Mesendoderm (in vitro differentiated cells): ENCODE measurements around the gene CHST12.
A peak's percentile ranks its signal among the peaks of the same experiment; 100 is the strongest.

Experiments used
- DNase-seq: peaks from one replicate; pipeline ENCODE4 v3.0.0; 2013
- H2AK5ac ChIP-seq: 2 replicates; pipeline ENCODE4 v1.6.1; 2013; ENCODE audit warnings: low read length, inconsistent platforms
- H2BK120ac ChIP-seq: 2 replicates; pipeline ENCODE4 v1.6.1; 2013; ENCODE audit warnings: low read depth, mild to moderate bottlenecking, low read length, moderate library complexity, mixed read lengths
- H2BK15ac ChIP-seq: replicated peaks from 2 replicates; pipeline ENCODE4 v1.6.1; 2013; ENCODE audit warnings: low read depth, mild to moderate bottlenecking, moderate library complexity
- H2BK5ac ChIP-seq: 2 replicates; pipeline ENCODE4 v1.6.1; 2013; ENCODE audit warnings: low read length, inconsistent platforms
- H3K18ac ChIP-seq: 2 replicates; pipeline ENCODE4 v1.6.1; 2013; ENCODE audit warnings: mild to moderate bottlenecking, low read length, mixed read lengths
- H3K23ac ChIP-seq: one replicate; pipeline ENCODE4 v1.6.1; 2013; ENCODE audit warnings: low read length
- H3K27ac ChIP-seq: 2 replicates; pipeline ENCODE4 v1.5.1; 2013; ENCODE audit warnings: low read depth, mild to moderate bottlenecking, inconsistent platforms, low read length, moderate library complexity
- H3K27me3 ChIP-seq: 2 replicates; pipeline ENCODE4 v1.6.1; 2013; ENCODE audit warnings: low read length, control low read depth, mild to moderate bottlenecking, inconsistent platforms; ENCODE audit not compliant: insufficient read depth, poor library complexity
- H3K36me3 ChIP-seq: 2 replicates; pipeline ENCODE4 v1.6.1; 2013; ENCODE audit warnings: low read length, inconsistent platforms; ENCODE audit not compliant: control insufficient read depth, insufficient read depth
- H3K4ac ChIP-seq: one replicate; pipeline ENCODE4 v1.6.1; 2013; ENCODE audit warnings: low read depth, mild to moderate bottlenecking, low read length, moderate library complexity
- H3K4me1 ChIP-seq: 2 replicates; pipeline ENCODE4 v1.6.1; 2013; ENCODE audit warnings: low read depth, low read length, inconsistent platforms; ENCODE audit not compliant: control insufficient read depth
- H3K4me2 ChIP-seq: 2 replicates; pipeline ENCODE4 v1.6.1; 2013; ENCODE audit warnings: low read length
- H3K4me3 ChIP-seq: 2 replicates; pipeline ENCODE4 v1.5.1; 2013; ENCODE audit warnings: mild to moderate bottlenecking, low read length
- H3K56ac ChIP-seq: one replicate; pipeline ENCODE4 v1.6.1; 2013; ENCODE audit warnings: low read length
- H3K79me1 ChIP-seq: 2 replicates; pipeline ENCODE4 v1.6.1; 2013; ENCODE audit warnings: low read length, inconsistent platforms
- H3K79me2 ChIP-seq: 2 replicates; pipeline ENCODE4 v1.6.1; 2013; ENCODE audit warnings: mild to moderate bottlenecking, low read length; ENCODE audit not compliant: control insufficient read depth, insufficient read depth
- H3K9ac ChIP-seq: 2 replicates; pipeline ENCODE4 v1.6.1; 2013; ENCODE audit warnings: low read length, inconsistent platforms
- H4K5ac ChIP-seq: one replicate; pipeline ENCODE4 v1.6.1; 2013; ENCODE audit warnings: low read length
- H4K8ac ChIP-seq: one replicate; pipeline ENCODE4 v1.6.1; 2013; ENCODE audit warnings: low read depth, mild to moderate bottlenecking, control low read depth, low read length, moderate library complexity
- WGBS: extraction: QIAGEN DNeasy Blood & Tissue Kit; methylation state at CpG from one replicate; pipeline ENCODE4 v1.1.7; 2013; ENCODE audit warnings: low lambda C conversion rate, missing lambda C conversion rate; ENCODE audit not compliant: insufficient coverage; ENCODE audit errors: extremely low coverage; 5-methylcytosine and 5-hydroxymethylcytosine counted together

CHST12 gene

GRCh38 chr7:2431260-2431867, 28.0 kb downstream of the CHST12 start:
- H3K79me1 ChIP-seq = peaks cover 2% of the 10 kb centered on the region
- no peak overlapping the region for H2BK15ac ChIP-seq
- H3K27me3 ChIP-seq = no peaks in the 10 kb centered on the region
- H3K4me3 ChIP-seq = no peak overlapping the region
- peaks cover 3% of the 10 kb centered on the region for H3K36me3 ChIP-seq
- no peak overlapping the region for H4K5ac ChIP-seq
- H3K23ac ChIP-seq = no peak overlapping the region
- H2BK5ac ChIP-seq = no peak overlapping the region
- no peaks in the 10 kb centered on the region for H3K79me2 ChIP-seq
- no peaks in the 10 kb centered on the region for H3K4me1 ChIP-seq
- H4K8ac ChIP-seq = no peak overlapping the region
- DNase-seq = peak; percentile 57
- no CpG with 5 or more reads among the region's 3 CpGs for WGBS
- H3K9ac ChIP-seq = no peak overlapping the region
- no peak overlapping the region for H3K18ac ChIP-seq
- H3K4ac ChIP-seq = no peak overlapping the region
- no peak overlapping the region for H3K56ac ChIP-seq
- no peak overlapping the region for H3K27ac ChIP-seq
- no peak overlapping the region for H2BK120ac ChIP-seq
- H3K4me2 ChIP-seq = no peak overlapping the region
- no peak overlapping the region for H2AK5ac ChIP-seq

DNA sequence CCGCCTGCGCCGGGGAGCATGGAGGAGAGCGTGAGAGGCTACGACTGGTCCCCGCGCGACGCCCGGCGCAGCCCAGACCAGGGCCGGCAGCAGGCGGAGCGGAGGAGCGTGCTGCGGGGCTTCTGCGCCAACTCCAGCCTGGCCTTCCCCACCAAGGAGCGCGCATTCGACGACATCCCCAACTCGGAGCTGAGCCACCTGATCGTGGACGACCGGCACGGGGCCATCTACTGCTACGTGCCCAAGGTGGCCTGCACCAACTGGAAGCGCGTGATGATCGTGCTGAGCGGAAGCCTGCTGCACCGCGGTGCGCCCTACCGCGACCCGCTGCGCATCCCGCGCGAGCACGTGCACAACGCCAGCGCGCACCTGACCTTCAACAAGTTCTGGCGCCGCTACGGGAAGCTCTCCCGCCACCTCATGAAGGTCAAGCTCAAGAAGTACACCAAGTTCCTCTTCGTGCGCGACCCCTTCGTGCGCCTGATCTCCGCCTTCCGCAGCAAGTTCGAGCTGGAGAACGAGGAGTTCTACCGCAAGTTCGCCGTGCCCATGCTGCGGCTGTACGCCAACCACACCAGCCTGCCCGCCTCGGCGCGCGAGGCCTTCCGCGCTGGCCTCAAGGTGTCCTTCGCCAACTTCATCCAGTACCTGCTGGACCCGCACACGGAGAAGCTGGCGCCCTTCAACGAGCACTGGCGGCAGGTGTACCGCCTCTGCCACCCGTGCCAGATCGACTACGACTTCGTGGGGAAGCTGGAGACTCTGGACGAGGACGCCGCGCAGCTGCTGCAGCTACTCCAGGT, 29.7 kb downstream of the CHST12 start:
- Histone ChIP-seq H3K4me2 (no peak overlapping the region), H3K79me2 (no peaks in the 10 kb centered on the region), H2BK120ac (no peak overlapping the region), H3K4me1 (no peaks in the 10 kb centered on the region), H3K79me1 (peaks cover 2% of the 10 kb centered on the region), H2BK15ac (no peak overlapping the region), H3K56ac (no peak overlapping the region), H2BK5ac (no peak overlapping the region), H4K8ac (no peak overlapping the region), H3K27me3 (no peaks in the 10 kb centered on the region), H4K5ac (no peak overlapping the region), H2AK5ac (no peak overlapping the region), H3K4ac (no peak overlapping the region), H3K9ac (no peak overlapping the region), H3K36me3 (peaks cover 3% of the 10 kb centered on the region), H3K4me3 (no peak overlapping the region), H3K23ac (no peak overlapping the region), H3K27ac (no peak overlapping the region), H3K18ac (no peak overlapping the region)
- no peak for DNase-seq
- no CpG with 5 or more reads among the region's 85 CpGs for WGBS

DNA sequence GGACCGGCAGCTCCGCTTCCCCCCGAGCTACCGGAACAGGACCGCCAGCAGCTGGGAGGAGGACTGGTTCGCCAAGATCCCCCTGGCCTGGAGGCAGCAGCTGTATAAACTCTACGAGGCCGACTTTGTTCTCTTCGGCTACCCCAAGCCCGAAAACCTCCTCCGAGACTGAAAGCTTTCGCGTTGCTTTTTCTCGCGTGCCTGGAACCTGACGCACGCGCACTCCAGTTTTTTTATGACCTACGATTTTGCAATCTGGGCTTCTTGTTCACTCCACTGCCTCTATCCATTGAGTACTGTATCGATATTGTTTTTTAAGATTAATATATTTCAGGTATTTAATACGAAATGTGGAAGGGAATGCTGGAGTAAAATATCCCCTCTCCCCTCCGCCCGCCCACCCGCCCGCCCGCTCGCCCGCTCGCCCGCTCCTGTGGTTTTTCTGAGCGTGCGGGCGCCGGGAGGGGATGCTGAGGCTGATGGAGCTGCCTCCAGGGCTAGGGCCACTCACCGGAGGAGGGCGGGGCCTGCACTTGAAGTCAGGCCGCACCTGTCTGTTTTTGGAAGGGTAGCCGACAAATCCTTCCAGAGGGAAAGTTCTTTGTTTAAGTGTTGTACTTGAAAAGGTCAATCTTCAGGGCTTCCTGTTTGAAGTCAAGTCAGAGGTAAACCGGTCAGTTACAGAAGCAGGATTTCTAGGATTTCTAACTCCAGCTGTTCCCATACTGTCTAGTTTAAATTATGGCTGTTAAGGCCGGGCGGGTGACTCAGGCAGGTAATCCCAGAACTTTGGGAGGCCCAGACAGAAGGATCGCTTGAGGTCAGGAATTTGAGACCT, 30.5 kb downstream of the CHST12 start:
- Histone ChIP-seq H4K5ac (no peak overlapping the region), H3K9ac (no peak overlapping the region), H4K8ac (no peak overlapping the region), H3K27ac (no peak overlapping the region), H3K36me3 (peaks cover 3% of the 10 kb centered on the region), H3K27me3 (no peaks in the 10 kb centered on the region), H2BK120ac (no peak overlapping the region), H2BK15ac (no peak overlapping the region), H3K4me2 (no peak overlapping the region), H3K79me1 (peaks cover 2% of the 10 kb centered on the region), H3K4ac (no peak overlapping the region), H3K4me3 (no peak overlapping the region), H2BK5ac (no peak overlapping the region), H3K56ac (no peak overlapping the region), H3K23ac (no peak overlapping the region), H3K18ac (no peak overlapping the region), H3K79me2 (no peaks in the 10 kb centered on the region), H2AK5ac (no peak overlapping the region), H3K4me1 (no peaks in the 10 kb centered on the region)
- WGBS = no CpG with 5 or more reads among the region's 42 CpGs
- DNase-seq = no peak

DNA sequence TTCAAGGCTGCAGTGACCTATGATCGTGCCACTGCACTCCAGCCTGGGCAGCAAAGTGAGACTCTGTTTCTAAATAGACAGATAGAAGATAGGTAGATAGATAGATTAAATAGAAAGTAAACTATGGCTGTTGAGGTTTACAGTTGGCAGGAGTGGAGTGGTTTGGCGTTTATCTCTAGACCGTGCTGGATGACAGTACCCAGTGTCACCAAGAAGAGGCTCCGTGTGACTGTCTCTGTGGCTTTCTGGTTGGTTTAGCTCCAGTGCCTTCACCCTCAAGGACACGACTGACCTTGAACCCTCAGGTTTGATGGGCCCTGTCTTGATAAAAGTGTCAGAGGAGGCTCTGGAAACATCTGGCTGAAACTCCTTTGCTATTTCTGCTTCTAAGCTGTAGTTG, 31.7 kb downstream of the CHST12 start:
- H2AK5ac ChIP-seq = no peak overlapping the region
- no peaks in the 10 kb centered on the region for H3K4me1 ChIP-seq
- peaks cover 2% of the 10 kb centered on the region for H3K79me1 ChIP-seq
- no peaks in the 10 kb centered on the region for H3K27me3 ChIP-seq
- H3K36me3 ChIP-seq = peaks cover 3% of the 10 kb centered on the region
- H3K56ac ChIP-seq = no peak overlapping the region
- no CpG with 5 or more reads among the region's 5 CpGs for WGBS
- H3K9ac ChIP-seq = no peak overlapping the region
- H3K27ac ChIP-seq = no peak overlapping the region
- H3K4me2 ChIP-seq = no peak overlapping the region
- no peak for DNase-seq
- H2BK5ac ChIP-seq = no peak overlapping the region
- no peak overlapping the region for H4K5ac ChIP-seq
- H3K4ac ChIP-seq = no peak overlapping the region
- H2BK120ac ChIP-seq = no peak overlapping the region
- no peaks in the 10 kb centered on the region for H3K79me2 ChIP-seq
- H4K8ac ChIP-seq = no peak overlapping the region
- no peak overlapping the region for H3K4me3 ChIP-seq
- no peak overlapping the region for H3K23ac ChIP-seq
- H3K18ac ChIP-seq = no peak overlapping the region
- H2BK15ac ChIP-seq = no peak overlapping the region

GRCh38 chr7:2436341-2437104, 33.1 kb downstream of the CHST12 start:
- Histone ChIP-seq H3K18ac (no peak overlapping the region), H2BK15ac (no peak overlapping the region), H3K4ac (no peak overlapping the region), H3K4me1 (no peaks in the 10 kb centered on the region), H3K27me3 (no peaks in the 10 kb centered on the region), H3K79me2 (no peaks in the 10 kb centered on the region), H3K79me1 (no peaks in the 10 kb centered on the region), H4K8ac (no peak overlapping the region), H4K5ac (no peak overlapping the region), H3K27ac (no peak overlapping the region), H2BK120ac (no peak overlapping the region), H3K36me3 (peaks cover 3% of the 10 kb centered on the region), H2AK5ac (no peak overlapping the region), H3K56ac (no peak overlapping the region), H3K4me3 (no peak overlapping the region), H3K9ac (no peak overlapping the region), H3K23ac (no peak overlapping the region), H2BK5ac (no peak overlapping the region), H3K4me2 (no peak overlapping the region)
- no peak for DNase-seq
- WGBS = no CpG with 5 or more reads among the region's 25 CpGs
